GM19043 (cell line): ENCODE data around the gene ZNF586.
"Not testable (repeated sequence)": the region's sequence is repeated elsewhere in the genome, so short reads cannot be mapped to it uniquely, and the experiment has no call there.

ENCODE experiments used
- ATAC-seq: cut with Tn5 transposase; IDR thresholded peaks from one replicate; pipeline ENCODE4 v1.9.1; 2021; ENCODE audit warnings: low read depth; ENCODE audit not compliant: unreplicated experiment

Gene ZNF586

GRCh38 chr19:57821501-57821900, 52.0 kb downstream of the ZNF586 start:
- not testable (repeated sequence) for ATAC-seq

- not testable (repeated sequence) for ATAC-seq
Observed at GRCh38 chr19:57823155-57823554, 53.7 kb downstream of the ZNF586 start.

GRCh38 chr19:57823608-57824007, 54.1 kb downstream of the ZNF586 start:
- ATAC-seq = not testable (repeated sequence)

- ATAC-seq = no peak
Observed at GRCh38 chr19:57825511-57825910, 56.0 kb downstream of the ZNF586 start.

- ATAC-seq = no peak
Observed at GRCh38 chr19:57829316-57829715, 59.8 kb downstream of the ZNF586 start.

GRCh38 chr19:57830071-57830602, 60.7 kb downstream of the ZNF586 start, which contains the start of gene ZNF587B:
TSS of gene ZNF587B (plus strand) at chr19:57830299. CDS start at chr19:57830529, 230 bp downstream.
- no peak for ATAC-seq
